ENCODE measurements around the gene ASB2.

The ASB2 gene

DNA sequence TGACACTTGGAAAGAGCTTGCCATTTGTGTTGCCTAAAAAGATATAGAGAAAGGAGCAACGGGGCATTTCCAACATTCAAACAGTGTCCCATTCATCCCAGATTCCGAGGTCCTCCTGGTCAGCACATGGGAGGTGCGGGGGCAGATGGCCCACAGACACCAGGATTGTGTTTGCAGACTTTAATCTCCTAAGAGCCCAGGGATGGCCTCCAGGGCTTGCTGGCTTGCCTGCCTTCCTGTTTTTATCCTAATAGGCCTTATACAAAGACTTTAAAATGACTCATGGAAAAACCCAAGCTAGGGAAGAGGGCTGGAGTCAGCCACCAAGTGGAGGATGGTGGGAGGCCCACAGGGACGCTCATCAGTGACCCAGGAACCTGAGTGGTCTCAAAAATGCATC lies 70.7 kb downstream of the ASB2 start:
- no peak for DNase-seq (ENCODE audit: low spot score)

DNA sequence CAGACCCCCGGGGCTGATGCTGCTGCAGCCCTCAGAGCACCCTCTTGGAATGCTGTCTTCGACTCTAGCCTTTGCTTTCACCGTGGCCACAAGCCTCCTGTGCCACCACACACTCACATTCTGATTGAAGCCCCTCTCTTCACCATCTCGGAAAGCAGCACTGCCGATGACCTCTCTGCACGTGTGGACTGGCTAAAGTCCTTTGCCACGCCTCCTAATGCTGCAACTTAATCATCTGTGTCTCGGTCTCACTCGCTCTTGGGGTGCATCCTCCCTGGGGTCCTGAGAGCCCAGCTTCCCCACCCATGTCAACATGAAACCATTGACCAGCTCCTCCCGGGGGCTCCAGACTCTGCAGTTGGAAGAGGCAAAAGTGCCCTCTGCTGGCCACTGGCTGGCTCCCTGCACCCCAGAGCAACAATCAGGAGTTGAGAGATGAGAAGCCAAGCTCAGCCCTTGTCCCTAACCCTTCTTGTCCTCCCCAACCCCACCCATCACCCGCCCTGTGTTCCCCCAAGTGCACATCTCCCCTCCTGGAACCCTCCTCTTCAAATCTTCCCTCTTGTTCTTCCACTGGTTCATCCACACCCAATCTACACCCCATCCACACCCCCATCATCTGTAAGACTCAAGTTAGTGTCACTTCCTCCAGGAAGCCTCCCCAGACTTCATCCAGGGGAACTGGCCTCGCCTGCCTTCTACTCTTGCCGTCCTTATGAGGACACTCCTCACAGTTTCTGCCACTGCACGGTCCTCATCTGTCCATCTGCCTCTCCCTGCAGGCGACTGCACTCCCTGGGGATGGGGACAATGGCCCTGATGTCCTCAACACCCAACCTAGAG lies 72.8 kb downstream of the ASB2 start:
- peak; percentile 13 for DNase-seq (ENCODE audit: low spot score)

DNA sequence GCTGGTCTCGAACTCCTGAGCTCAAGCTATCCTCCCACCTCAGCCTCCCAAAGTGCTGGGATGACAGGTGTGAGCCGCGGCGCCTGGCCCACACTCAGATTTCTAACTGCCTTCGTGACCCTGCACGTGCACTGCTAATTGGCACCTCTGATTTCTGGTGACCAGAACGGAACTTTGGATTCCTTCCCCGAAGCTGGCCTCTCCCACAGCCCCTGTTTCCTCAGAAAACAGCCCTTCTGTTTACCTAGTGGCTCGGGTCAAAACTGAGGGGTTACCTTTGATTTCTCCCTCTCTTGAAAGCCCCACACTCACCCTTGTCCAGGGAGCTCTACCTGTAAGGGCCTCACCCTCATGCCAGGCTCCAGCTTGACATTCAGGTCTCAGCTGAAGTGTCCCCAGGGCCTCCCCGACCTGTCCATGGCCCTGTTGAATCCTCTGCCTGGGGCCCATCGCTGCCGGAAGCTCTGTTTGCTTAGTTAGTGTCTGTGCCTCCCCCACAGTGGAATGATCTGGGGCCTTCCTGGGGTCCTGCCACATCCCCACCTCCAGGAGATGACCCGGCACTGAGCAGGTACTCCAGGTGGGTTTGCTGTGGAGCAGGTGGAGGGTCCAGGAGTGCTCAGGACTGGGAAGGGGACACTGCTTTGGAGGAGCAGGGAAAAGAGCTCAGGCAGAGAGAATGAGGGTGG lies 73.6 kb downstream of the ASB2 start:
- DNase-seq (ENCODE audit: low spot score) = no peak

DNA sequence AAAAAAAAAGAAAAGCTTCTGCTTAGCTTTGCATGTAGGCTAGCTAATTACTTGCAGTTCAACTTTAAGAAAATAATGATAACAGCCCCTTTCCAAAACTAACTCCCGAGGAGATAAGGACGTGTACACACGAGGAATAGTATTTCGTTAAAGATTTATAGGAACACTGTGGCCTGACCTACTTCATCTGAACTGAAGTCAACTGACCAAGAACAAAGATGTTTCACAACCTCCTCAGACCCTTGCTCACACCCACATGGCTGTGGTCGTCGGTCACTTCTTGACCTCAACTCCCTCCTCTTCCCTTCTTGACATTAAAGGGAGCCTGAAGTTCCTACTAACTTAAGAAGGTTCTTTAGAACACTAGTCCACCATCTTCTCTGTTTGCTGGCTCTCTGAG lies 74.6 kb downstream of the ASB2 start:
- no peak for DNase-seq (ENCODE audit: low spot score)

DNA sequence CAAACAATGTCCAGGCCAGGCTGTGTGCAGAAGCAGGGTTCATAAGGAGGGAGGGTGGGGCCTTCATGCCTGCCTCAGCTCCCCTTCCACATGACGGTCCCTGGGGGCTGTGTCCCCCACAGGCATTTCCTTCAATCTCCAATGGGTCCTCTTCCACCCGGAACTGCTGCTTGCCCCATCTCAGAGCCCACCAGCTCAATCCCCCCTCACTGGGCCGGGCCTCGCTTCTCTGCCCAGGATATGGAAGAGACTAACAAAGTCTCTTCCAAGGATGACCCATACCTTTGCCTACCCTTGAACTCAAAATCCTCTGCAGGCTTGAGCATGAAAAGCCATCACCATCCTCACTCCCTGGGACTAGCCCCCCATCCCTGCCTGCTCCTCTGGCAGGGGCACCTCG lies 77.6 kb downstream of the ASB2 start:
- DNase-seq (ENCODE audit: low spot score) = no peak

DNA sequence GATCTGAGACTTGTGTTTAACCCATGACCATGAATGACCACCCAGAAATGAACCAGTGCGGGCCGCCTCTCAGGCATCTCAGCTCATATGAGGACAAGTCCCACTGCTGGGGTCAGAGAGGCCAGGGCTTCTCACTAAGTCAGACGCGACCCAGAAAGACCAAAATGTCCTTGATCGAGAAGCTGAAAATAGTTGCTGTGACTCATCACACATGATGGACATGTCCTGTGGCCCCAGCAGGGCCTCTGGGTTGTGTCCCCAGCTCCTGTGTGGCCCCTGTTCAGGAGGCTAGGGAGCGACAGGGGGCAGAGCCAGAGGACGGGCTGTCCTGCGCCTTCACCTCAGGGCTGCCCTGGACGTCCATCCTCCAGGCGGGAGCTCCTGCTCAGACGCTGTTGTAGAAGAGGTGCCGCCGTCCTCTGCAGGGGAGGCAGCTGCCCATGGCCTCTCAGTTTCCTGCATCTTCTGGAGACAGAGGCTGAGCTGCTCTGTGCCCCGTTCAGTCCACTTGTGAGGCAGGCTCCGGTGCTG lies 78.2 kb downstream of the ASB2 start:
- DNase-seq (ENCODE audit: low spot score) = no peak

DNA sequence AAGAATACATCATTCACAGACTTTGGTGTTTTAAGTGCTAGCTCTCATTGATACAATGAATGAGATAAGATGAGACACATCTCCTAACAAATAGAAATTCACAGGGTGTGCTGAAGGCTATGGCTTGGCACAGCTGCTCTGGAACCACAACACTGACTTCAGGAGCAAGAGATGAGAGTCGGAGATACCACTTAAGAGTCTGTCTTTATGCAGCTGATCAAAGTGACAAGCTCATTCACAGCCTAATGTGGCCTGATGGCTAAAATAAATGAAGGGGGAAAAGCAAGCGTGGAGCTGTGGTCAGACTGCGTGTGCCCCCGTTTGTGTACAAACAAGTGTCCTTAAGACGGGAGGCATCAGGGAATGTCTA lies 78.9 kb downstream of the ASB2 start:
- DNase-seq (ENCODE audit: low spot score) = no peak

DNA sequence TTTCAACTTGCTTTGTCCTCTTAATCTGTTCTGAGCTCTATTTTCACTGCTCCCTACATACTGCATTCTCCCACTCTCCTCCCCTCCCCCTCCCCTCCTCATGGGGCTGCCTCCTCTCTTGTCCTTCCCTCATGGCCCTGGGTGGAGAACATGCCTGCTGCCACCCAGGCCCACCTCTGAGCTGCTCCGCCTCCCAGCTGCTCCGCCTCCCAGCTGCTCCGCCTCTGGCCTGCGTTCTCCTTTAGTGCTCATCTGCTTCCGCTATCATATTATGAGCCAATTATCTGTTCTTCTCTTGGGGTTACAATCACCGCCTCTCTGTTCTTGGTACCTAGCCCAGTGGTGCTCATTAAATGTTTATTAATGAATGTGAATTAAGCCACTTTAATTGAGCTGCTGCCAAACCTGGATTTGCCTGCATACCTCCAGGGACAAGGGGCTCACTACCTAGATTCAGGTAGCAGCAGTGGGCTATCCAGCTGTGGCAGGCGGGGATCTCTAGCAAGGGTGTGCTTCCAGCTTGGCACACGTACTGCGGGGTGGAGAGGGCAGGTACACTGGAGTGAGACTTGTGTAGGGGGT lies 81.3 kb downstream of the ASB2 start:
- DNase-seq (ENCODE audit: low spot score) = no peak

DNA sequence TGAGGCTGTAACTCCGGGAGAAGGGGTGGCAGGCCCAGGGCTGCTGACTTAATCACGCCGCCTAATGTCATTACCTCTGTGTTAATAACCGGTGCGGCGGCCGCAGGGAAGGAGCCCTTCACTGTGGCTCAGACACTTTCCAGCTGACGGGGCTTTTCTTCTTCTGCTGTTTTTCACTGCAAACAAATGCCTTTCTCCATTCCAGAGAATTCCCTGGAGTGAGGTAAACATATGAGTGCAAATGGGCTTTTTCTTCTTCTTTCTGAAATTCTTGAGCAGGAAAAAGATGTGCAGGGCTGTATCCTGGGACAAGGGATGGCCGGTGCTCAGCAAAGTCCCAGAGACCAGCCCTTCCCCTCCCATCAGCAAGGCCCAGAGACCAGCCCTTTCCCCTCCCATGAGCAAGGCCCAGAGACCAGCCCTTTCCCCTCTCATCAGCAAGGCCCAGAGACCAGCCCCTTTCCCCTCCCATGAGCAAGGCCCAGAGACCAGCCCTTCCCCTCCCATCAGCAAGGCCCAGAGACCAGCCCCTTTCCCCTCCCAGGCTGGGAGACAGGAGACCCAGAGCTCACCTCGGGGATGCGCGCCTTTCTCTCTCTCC lies 82.6 kb downstream of the ASB2 start:
- no peak for DNase-seq (ENCODE audit: low spot score)

DNA sequence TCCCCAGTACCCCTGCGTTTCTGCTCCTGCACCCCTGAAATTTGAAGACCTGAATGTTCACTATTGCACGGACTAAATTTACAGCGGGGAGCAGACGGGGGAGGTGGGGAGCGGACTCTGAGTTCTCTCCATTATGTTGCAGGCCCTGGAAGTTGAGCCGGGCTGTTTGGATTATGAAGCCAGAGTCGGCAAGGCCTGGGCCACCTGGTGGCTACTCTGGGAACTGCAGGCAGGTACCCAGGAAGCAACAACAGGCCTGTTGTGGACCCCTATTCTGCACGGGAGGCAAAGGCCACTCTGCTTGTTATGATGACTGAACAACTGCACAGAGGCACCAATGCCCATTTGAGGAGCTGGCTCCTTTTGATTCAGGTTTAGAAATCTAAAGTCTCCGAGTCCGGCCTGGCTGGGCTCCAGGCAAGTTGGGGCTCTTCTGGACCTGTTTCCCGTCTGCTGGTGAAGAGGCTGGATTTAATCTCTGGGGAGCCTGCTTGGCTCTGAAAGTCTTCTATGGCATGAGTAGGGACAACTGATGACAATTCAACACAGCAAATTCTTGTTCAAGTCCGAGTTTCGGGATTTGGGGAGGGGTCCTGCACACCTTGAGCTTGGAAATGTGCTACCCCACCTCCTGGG lies 83.3 kb downstream of the ASB2 start:
- DNase-seq (ENCODE audit: low spot score) = peak; percentile 54

DNA sequence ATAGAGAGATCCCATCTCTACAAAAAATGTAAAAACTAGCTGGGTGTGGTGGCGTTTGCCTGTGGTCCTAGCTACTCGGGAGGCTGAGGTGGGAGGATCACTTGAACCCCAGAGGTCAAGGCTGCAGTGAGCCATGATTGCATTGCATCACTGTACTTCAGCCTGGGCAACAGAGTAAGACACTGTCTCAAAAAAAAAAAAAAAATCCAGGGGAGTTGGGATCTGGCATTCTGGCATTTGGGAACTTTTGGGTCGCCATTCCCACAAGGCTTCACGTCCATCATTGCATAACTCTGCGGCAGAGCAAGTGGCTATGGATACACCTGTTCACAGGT lies 83.9 kb downstream of the ASB2 start:
- DNase-seq (ENCODE audit: low spot score) = no peak

DNA sequence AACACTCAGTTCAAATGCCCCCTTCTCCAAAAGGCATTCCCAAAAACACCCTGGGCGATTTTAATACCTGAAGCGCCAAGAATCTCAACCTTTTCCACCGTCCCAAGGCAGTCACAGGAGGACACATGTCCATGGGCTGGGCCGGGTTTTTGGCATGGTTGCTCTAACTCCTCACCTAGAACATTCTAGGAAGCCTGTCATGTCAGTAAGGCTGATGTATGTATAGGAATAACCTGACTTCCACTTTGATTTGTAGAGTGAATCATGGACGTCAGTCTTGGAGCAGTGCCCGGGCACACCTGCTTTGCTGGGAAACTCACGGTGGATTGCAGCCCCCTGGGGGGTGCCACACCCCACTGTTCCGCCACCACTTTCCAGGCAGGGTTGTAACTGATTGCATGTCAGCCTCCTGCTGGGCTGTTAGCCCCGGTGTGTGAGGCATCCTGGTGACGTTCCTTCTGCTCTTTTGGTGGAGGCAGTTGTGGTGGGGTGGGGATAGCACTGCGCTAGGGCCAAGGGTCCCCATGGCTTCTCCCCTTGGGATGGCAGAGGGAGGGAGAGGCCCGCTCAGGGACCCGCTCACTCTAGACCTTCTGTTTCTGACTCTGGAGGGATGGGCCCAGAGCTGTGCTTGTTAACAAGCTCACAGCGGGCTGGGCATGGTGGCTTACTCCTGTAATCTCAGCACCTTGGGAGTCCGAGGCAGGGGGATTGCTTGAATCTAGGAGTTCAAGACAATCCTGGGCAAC lies 84.4 kb downstream of the ASB2 start:
- DNase-seq (ENCODE audit: low spot score) = no peak

DNA sequence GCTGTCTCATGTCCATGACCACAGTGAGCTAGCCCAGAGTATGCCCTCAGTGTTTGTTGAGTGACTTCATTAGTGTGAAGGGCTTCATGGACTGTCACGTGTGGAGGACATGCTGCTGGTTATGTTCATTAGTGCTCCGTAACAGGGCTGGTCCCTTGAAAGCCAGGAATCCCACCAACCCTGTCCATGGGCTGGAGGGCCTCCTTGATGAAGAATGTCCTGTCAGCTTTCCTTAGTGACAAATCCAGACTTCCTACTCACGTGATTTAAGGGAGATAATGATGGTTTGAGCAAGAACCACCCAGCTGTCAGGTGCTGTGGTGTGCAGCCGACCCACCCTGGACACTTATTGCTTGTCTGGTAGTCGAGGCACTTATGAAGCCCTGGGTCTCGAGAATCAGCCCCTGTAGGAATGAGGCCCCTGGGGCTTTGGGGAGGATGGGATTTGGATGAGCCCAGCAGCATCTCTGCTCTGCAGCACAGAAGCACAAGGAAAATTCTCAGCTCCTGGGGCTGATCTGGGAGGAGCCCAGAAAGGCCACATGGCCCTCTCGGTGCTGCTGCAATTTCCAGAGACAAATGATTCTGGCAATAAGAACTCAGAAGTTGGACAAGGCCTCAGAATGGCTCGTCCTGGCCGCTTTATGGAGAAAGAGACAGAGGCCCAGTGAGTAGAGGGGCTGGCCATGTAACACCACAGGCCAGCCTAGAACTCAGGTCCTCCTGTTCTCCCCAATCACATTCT lies 86.5 kb downstream of the ASB2 start:
- no peak for DNase-seq (ENCODE audit: low spot score)

DNA sequence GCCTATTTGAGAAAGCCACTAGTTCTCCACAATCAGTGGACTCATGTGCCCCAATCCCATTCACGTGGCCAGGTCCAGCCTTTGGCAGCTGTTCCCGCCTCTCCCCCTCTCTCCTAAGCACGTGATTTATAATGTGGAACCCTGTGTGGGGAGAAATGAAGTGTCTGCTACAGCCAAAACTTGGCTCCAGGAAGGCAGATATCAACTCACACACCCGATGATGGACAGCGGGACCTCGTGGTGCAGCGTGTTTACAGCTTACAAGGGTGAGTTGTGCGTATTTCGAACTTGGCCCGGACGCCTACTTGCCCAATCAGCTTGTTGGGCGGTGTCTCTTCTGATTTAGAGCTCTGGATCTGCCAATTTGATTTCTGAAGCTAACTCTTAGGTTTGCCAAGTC lies 87.4 kb downstream of the ASB2 start:
- no peak for DNase-seq (ENCODE audit: low spot score)

DNA sequence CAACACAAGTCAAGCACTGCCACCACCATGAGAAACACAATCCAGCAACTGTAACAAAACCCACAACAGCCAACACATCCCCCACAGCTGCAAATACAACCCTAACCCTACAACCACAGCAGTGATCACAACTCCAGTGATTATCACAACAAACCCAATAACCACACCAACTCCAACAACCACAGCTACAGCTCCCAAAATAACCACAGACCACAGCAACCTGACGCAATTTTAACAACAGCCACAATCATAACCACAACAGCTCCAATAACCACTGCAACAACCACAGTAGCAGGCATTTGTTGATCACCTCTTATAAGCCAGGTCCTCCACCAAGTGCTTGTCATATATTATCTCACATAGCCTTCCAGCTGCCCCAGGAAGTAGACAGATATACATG lies 91.4 kb downstream of the ASB2 start:
- no peak for DNase-seq (ENCODE audit: low spot score)
